ENCODE measurements around the gene DACH1. TPM values are rescaled to one million over a fixed set of nuclear protein-coding genes. Genes with fewer than 3 reads are reported as not detected.

DACH1 gene
- total and polyA plus RNA-seq, 2 donors from 2014 or later: 5.3 to 10.4 TPM

DNA sequence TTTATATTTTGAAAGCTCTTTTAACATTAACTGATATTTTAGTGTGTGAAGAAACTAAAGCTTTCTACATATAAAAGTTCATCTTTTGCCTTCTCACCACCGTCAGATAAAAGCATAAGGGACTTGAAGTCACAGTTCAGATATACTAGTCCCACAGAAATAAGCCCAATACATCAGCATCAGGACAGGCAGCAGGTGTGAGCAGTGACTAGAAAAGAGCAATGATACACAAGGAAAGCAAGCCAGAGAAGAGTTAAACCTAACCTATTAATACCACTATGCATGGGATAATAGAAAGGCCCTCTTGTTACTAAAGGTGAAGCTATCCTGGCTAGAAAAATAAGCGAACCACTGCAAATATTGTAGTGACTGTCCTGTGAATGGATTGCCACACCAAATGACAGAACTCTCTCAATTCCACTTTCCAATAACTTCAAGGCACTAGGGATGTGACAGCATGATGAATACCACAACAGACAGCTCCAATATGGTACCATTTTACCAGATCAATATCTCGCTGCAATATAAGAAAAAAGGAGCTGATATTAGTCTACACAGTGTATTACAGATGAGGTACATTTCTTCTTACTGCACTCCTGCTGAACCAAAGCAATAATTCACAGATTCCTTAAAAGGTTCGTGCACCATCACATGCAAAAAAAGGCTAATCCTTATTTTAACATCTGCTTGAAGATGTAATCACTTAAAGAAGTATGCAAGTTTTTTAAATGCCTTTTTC is 114.1 kb downstream of the DACH1 start:
- no peaks in the 10 kb centered on the region for H3K27me3 ChIP-seq (ENCODE audit: control insufficient read depth, insufficient read depth, low read length)
- no peak for FAIRE-seq
- TF ChIP-seq, protein P1, sequence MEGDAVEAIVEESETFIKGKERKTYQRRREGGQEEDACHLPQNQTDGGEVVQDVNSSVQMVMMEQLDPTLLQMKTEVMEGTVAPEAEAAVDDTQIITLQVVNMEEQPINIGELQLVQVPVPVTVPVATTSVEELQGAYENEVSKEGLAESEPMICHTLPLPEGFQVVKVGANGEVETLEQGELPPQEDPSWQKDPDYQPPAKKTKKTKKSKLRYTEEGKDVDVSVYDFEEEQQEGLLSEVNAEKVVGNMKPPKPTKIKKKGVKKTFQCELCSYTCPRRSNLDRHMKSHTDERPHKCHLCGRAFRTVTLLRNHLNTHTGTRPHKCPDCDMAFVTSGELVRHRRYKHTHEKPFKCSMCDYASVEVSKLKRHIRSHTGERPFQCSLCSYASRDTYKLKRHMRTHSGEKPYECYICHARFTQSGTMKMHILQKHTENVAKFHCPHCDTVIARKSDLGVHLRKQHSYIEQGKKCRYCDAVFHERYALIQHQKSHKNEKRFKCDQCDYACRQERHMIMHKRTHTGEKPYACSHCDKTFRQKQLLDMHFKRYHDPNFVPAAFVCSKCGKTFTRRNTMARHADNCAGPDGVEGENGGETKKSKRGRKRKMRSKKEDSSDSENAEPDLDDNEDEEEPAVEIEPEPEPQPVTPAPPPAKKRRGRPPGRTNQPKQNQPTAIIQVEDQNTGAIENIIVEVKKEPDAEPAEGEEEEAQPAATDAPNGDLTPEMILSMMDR (IDR thresholded peaks at IDR 0.05; ENCODE audit: borderline replicate concordance, extremely low read depth, insufficient read depth): no peak
- H3K4me1 ChIP-seq (ENCODE audit: control insufficient read depth in 2 of 3, insufficient read depth in 2 of 3, low read depth in 1 of 3, low read length in 3 of 3): peaks cover 2 to 7% (median 5%) of the 10 kb centered on the region in 3 donors
- no peaks in the 10 kb centered on the region for H3K36me3 ChIP-seq (ENCODE audit: control insufficient read depth in 2 of 3, insufficient read depth in 3 of 3, low read length in 3 of 3)
- H3K9ac ChIP-seq (ENCODE audit: low read length in 3 of 3): no peak overlapping the region
- H3K4me3 ChIP-seq (ENCODE audit: low read length in 3 of 3): no peak overlapping the region
- no peak for DNase-seq
- intact Hi-C loops (cut with DNase I): no loop called here
- no peak overlapping the region for H3K27ac ChIP-seq (ENCODE audit: low read depth in 2 of 2, low read length in 2 of 2)
- no peaks in the 10 kb centered on the region for H3K9me3 ChIP-seq (ENCODE audit: control insufficient read depth in 2 of 3, insufficient read depth in 1 of 3, low read length in 3 of 3)

DNA sequence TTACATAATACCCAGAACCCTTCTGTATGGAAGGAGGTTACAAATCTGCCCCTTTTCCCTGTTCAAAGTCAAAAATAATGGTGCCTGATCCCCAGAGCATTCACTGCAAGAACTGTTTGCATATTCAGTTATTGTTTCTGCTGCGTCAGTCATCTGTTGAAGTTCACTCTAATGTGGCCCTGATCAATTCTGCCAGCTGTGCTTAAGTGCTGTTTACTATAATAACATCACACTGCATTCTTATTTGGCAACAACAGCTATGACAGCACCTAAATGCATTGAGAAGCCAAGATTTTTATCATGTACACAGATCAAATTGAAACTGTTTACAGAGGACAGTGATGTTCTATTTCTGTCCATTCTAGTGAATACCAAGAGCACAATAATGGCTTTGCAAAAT is 115.9 kb downstream of the DACH1 start:
- H3K4me3 ChIP-seq (ENCODE audit: low read length in 3 of 3): no peak overlapping the region
- TF ChIP-seq, protein P1 (IDR thresholded peaks at IDR 0.05; ENCODE audit: borderline replicate concordance, extremely low read depth, insufficient read depth): no peak
- H3K27ac ChIP-seq (ENCODE audit: low read depth in 2 of 2, low read length in 2 of 2): no peak overlapping the region
- H3K9ac ChIP-seq (ENCODE audit: low read length in 3 of 3): no peak overlapping the region
- no peak for FAIRE-seq
- DNase-seq: no peak
- intact Hi-C loops (cut with DNase I): no loop called here
- peaks cover 2 to 7% (median 5%) of the 10 kb centered on the region in 3 donors for H3K4me1 ChIP-seq (ENCODE audit: control insufficient read depth in 2 of 3, insufficient read depth in 2 of 3, low read depth in 1 of 3, low read length in 3 of 3)
- no peaks in the 10 kb centered on the region for H3K9me3 ChIP-seq (ENCODE audit: control insufficient read depth in 2 of 3, insufficient read depth in 1 of 3, low read length in 3 of 3)
- no peaks in the 10 kb centered on the region for H3K27me3 ChIP-seq (ENCODE audit: control insufficient read depth, insufficient read depth, low read length)
- H3K36me3 ChIP-seq (ENCODE audit: control insufficient read depth in 2 of 3, insufficient read depth in 3 of 3, low read length in 3 of 3): no peaks in the 10 kb centered on the region

DNA sequence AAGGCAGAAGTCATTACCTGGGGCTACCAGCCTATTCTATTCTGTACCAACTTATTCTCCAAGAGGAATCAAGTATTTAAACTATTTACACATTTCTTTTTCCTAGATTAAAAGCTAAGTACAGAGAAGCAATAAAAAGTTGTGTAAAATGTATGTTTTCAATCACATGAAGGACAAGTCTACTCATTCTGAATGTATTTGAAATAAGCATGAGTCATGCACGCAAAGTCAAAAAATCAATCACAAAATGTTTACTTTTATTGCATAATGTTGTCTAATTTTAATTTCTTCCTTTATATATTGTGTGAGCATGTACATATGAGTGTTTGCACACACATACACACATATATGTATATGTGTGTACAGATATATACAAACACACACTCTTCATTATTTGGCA is 136.7 kb downstream of the DACH1 start:
- no peaks in the 10 kb centered on the region for H3K27me3 ChIP-seq (ENCODE audit: control insufficient read depth, insufficient read depth, low read length)
- H3K9me3 ChIP-seq (ENCODE audit: control insufficient read depth in 2 of 3, insufficient read depth in 1 of 3, low read length in 3 of 3): peaks cover 0 to under 1% (median 0%) of the 10 kb centered on the region in 3 donors
- no peak overlapping the region for H3K4me3 ChIP-seq (ENCODE audit: low read length in 3 of 3)
- DNase-seq (no peak), FAIRE-seq (no peak)
- H3K27ac ChIP-seq (ENCODE audit: low read depth in 2 of 2, low read length in 2 of 2): no peak overlapping the region
- no peaks in the 10 kb centered on the region for H3K36me3 ChIP-seq (ENCODE audit: control insufficient read depth in 2 of 3, insufficient read depth in 3 of 3, low read length in 3 of 3)
- no peaks in the 10 kb centered on the region for H3K4me1 ChIP-seq (ENCODE audit: control insufficient read depth in 2 of 3, insufficient read depth in 2 of 3, low read depth in 1 of 3, low read length in 3 of 3)
- H3K9ac ChIP-seq (ENCODE audit: low read length in 3 of 3): no peak overlapping the region
- intact Hi-C loops (cut with DNase I): no loop called here
- TF ChIP-seq, protein P1 (IDR thresholded peaks at IDR 0.05; ENCODE audit: borderline replicate concordance, extremely low read depth, insufficient read depth): no peak
